Measurements from ENCODE around the gene TPSAB1.
"Not testable (repeated sequence)": the region's sequence is repeated elsewhere in the genome, so short reads cannot be mapped to it uniquely, and the experiment has no call there.

The TPSAB1 gene

GRCh38 chr16:1225051-1225451, 15.5 kb upstream of the TPSAB1 start, which contains the start of gene TPSG1:
Gene TPSG1, minus strand, starts transcription at chr16:1225268. Its CDS starts 16 bp downstream, at chr16:1225252.
- no peak for DNase-seq

DNA sequence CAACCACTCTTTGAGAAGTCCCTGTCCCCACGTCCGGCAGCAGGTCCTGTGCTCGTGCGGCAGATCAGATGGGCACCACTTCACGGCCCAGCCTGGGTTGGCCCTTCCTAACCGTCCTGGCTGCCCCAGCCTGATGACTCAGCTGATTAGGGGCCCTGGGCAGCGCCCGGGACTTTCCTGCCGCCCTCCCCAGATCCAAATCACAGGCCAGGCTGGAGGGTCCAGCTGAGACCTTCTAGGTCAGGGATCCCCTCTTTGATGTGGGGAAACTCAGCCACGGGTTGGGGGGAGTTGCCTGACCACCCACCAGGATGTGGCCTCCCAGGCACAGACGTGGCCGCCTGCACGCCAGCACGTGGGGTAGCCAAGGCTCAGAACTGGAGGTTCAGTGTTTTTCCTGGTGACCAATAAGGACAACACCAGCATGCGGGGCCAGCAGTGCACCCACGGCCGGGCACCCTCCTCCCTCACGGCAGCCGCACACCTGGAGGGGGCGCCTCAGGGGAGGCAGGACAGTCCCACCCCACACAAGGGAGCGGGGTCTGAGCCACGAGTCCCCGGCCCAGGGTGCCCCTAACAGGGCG, 14.7 kb upstream of the TPSAB1 start:
- not testable (repeated sequence) for DNase-seq

- DNase-seq, result not testable (repeated sequence)
Observed at GRCh38 chr16:1226692-1227091, 13.8 kb upstream of the TPSAB1 start.

GRCh38 chr16:1228227-1228626, 12.3 kb upstream of the TPSAB1 start:
- not testable (repeated sequence) for DNase-seq

DNA sequence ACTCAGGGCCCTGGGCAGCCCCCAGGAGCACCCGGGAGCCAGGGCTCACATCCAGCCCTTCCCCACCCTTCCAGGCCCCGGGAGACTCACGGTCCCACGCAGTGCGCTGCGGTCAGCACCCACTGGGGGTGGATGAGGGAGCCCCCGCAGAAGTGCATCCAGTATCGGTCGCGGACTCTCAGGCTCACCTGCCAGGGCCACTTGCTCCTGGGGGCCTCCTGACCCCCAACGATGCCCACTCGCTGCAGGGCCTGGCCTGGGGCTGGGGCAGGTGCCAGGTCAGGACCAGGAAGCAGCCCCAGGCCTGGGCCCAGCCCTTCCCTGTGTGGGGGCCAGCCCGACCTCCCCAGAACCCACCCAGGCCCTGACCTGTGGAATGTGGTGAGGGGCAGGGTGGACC, 11.0 kb upstream of the TPSAB1 start:
- not testable (repeated sequence) for DNase-seq

DNA sequence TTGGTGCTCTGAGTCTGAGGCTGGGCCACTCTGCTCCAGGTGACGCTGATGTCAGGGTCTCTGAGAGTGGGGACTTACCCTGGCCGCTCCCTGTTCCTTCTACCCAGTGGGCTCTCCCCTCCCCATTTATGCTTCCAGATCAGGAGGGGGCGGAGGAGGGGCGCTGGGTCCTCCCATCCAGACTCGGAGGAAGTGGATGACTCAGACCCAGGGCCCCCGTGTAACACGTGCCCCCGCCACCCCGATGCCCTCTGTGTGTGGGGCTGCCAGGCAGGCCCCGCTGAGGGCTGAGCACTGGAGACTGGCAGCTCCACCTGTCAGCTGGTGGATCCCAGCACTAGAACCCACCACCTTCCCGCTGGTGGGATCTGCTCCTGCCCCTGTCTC, 10.4 kb upstream of the TPSAB1 start, which contains the start of gene TPSB2:
Gene TPSB2 (minus strand): TSS at position 101 of the 387 bp plus-strand sequence. CDS start 233 bp downstream, outside the sequence.
- DNase-seq, result not testable (repeated sequence)

DNA sequence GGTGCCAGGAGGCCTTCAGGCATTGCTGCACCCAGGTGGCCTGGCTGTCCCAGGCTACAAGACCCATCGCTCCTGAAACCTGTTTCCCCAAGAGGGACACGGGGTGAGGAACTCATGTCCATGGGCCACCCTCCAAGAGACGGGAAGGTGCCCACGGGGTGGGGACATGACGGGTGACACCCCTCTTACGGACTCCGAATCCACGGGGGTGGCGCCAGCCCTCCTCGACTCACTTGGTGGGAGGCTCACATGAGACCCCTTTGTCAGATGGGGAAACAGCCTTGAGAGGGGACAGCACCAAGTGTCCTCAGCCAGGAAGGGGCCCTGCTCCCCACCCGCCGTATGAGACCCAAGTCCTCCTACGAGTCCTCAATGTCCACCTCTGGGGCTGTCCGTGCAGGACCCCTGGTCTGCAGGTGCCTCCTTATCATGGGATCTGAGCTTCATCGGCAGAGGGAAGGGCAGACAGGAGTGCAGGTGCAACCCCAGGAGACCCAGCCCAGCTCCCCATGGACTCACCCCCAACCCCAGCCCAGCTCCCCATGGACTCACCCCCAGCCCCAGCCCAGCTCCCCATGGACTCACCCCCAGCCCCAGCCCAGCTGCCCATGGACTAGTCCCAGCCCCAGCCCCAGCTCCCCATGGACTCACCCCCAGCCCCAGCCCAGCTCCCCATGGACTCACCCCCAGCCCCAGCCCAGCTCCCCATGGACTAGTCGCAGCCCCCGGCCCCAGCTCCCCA, 9.9 kb upstream of the TPSAB1 start:
- not testable (repeated sequence) for DNase-seq

GRCh38 chr16:1231301-1231700, 9.2 kb upstream of the TPSAB1 start:
- DNase-seq, result not testable (repeated sequence)

- not testable (repeated sequence) for DNase-seq
Observed at GRCh38 chr16:1232049-1232748, 8.3 kb upstream of the TPSAB1 start.

DNA sequence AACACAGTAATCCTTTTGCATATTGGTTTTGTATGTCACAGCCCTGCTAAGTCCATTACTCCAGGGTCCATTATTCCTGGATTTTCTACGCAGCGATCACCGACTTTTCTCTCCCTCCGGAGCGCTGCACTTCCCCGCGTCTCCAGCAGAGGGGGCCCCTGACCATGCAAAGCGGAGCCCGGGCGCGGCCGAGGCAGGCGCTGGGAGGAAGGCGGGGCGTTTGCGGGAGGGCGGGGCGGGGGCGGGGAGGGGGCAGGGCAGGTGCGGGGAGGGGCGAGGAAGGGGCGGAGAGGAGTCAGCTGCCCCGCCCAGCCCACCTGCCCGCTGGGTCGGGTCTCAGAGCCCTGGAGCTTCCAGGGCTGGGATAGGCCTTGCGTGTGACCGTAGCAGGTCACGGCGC, 3.8 kb upstream of the TPSAB1 start:
- DNase-seq, result not testable (repeated sequence)

GRCh38 chr16:1237990-1238389, 2.5 kb upstream of the TPSAB1 start:
- no peak for DNase-seq

DNA sequence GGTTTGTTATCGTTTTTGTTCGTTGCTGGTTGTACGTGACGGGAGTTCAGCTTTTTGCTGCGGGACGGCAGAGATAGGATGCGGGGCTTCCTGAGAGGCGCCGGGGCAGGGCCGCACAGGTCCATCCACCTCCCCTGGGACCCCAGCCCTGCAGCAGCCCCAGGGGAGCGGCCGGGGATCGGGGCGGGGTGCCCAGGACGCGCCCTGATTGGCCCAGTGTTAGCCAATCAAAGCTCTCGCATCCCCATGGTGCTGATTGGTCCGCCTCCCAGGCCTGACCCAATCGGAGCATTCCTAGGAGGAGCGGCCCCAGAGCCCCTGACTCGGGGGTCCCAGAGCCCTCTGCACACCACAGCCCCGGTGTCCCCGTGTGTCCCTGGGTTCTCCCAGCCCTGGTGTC, 1.6 kb upstream of the TPSAB1 start:
- not testable (repeated sequence) for DNase-seq

GRCh38 chr16:1239575-1239974, 930 bp upstream of the TPSAB1 start:
- not testable (repeated sequence) for DNase-seq

GRCh38 chr16:1241081-1241480, 576 bp downstream of the TPSAB1 start:
- not testable (repeated sequence) for DNase-seq

GRCh38 chr16:1243363-1243762, 2.9 kb downstream of the TPSAB1 start:
- DNase-seq, result not testable (repeated sequence)

- DNase-seq, result not testable (repeated sequence)
Observed at GRCh38 chr16:1243907-1244850, 3.7 kb downstream of the TPSAB1 start.

DNA sequence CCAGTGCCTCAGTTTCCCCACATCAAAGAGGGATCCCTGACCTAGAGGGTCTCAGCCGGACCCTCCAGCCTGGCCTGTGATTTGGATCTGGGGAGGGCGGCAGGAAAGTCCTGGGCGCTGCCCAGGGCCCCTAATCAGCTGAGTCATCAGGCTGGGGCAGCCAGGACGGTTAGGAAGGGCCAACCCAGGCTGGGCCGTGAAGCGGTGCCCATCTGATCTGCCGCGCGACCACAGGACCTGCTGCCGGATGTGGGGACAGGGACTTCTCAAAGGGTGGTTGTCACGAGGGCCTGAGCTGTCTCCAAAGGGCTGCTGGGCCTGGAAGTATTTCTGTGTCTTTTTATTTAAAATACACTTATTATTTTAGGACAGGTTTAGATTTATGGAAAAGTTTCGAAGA, 4.4 kb downstream of the TPSAB1 start:
- no peak for DNase-seq

DNA sequence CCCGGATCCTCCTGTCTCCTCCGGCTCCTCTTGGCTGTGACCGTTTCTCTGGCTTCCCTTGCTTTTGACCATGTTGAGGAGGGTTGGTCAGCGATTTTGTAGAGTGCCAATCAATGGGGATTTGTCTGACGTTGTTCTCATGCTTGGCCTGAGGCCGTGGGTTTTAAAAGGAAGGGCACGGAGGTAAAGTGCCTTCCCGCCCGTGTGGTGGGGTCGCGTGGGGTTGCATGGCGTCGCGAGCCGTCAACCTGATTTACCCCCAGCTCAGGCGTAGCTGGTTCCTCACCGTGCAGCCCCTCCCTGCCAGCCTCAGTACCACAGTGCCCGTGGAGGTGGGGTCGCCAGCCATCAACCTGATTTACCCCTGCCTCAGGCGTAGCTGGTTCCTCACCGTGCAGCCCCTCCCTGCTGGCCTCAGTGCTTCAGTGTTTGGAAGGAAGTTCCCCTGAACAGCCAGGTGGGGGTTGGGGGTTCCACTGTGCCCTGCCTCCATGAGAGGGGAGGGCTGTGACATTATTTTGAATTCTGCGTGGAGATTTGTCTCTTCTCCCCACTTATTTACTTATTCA, 5.0 kb downstream of the TPSAB1 start:
- no peak for DNase-seq

DNA sequence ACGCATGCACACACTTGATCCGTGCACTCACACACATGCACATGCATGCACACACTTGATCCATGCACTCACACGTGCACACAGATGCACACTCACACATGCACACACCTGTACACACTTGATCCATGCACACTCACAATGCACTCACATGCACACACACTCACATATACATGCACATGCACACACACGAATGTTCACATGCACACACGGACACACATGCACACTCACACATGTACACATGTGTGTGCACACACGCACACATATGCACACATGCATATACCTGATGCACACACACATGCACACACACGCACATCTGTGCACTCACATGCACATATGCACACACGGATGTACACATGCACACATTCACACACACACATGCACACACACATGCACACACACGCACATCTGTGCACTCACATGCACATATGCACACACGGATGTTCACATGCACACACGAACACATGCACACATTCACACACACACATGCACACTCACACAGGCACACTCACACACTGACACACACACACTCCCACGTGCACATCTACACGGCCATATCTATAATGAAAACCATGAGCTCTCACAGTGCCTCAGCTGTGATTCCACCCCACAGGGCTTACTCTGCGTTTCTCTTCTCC, 7.5 kb downstream of the TPSAB1 start:
- DNase-seq, result not testable (repeated sequence)

DNA sequence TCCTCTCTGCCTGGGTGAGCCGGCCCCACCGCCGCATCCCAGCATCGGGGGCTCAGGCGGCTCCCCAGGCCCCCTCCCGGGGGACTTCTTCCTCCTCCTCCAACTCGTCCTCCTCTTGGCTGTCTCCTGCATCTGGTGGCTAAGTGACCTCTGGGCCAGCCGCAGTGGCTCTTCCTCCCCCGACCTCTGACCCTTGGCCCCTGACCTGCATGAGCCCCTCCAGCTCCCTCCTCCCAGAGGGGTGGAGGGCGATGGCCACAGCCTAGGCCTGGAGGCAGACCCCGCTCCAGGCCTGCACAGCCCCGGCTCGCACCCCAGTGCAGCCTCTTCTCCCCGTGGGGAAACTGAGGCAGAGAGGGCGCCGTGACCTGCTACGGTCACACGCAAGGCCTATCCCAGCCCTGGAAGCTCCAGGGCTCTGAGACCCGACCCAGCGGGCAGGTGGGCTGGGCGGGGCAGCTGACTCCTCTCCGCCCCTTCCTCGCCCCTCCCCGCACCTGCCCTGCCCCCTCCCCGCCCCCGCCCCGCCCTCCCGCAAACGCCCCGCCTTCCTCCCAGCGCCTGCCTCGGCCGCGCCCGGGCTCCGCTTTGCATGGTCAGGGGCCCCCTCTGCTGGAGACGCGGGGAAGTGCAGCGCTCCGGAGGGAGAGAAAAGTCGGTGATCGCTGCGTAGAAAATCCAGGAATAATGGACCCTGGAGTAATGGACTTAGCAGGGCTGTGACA, 8.7 kb downstream of the TPSAB1 start:
- DNase-seq, result not testable (repeated sequence)
